Stomach (tissue), 9 donors: ENCODE data around the gene WBP1. TPM values are rescaled to one million over a fixed set of nuclear protein-coding genes. Genes with fewer than 3 reads are reported as not detected.
"Not testable (repeated sequence)": the region's sequence is repeated elsewhere in the genome, so short reads cannot be mapped to it uniquely, and the experiment has no call there.

Experiments used
- DNase-seq, 2 donors: peaks; one replicate each; pipeline versions ENCODE4 v3.0.0 to v3.0.0-alpha.2; 2013 to 2019
- H3K27ac ChIP-seq, 5 donors: fragments of 200-600 bp in 4 of 5; sonication (generic) in 4 of 5; one replicate each; pipeline ENCODE4 v1.5.1; 2013 to 2019; ENCODE audit warnings: mild to moderate bottlenecking in 1 of 5, moderate library complexity in 1 of 5
- H3K27me3 ChIP-seq, 3 donors: fragments of 200-600 bp; sonication (generic); one replicate each; pipeline ENCODE4 v1.5.1; 2017 to 2019; ENCODE audit warnings: mixed run types in 1 of 3
- H3K36me3 ChIP-seq, 4 donors: fragments of 200-600 bp; sonication (generic); 1 replicate in 3 of 4; 2 replicates in 1 of 4; pipeline ENCODE4 v1.5.1; 2016 to 2019
- H3K4me1 ChIP-seq, 4 donors: fragments of 200-600 bp; sonication (generic); one replicate each; pipeline ENCODE4 v1.5.1; 2016 to 2019
- H3K4me3 ChIP-seq, 4 donors: fragments of 200-600 bp; sonication (generic) in 3 of 4; one replicate each; pipeline ENCODE4 v1.5.1; 2016 to 2019; ENCODE audit warnings: mild to moderate bottlenecking in 1 of 4
- H3K9me3 ChIP-seq, 4 donors: fragments of 200-600 bp; sonication (generic); one replicate each; pipeline ENCODE4 v1.5.1; 2016 to 2019
- EP300 ChIP-seq: sonication (generic); formaldehyde crosslinking; IDR thresholded peaks from one replicate; pipeline ENCODE4 v1.6.1; 2017; ENCODE audit warnings: antibody characterized with exemption
- POLR2A ChIP-seq, 4 donors: fragments of 450-650 bp; IDR thresholded peaks; one replicate each; pipeline ENCODE4 v1.6.1; 2016; ENCODE audit warnings: antibody characterized with exemption in 4 of 4, control low read depth in 2 of 4, mild to moderate bottlenecking in 1 of 4, moderate library complexity in 1 of 4
- POLR2AphosphoS5 ChIP-seq, 3 donors: sonication (generic); formaldehyde crosslinking; IDR thresholded peaks; one replicate each; pipeline ENCODE4 v1.6.1; 2016; ENCODE audit warnings: antibody characterized with exemption in 3 of 3
- WGBS, 5 donors: extraction: QIAGEN DNeasy Blood & Tissue Kit in 3 of 5; methylation state at CpG; one replicate each; pipeline versions ENCODE4 v1.1.5 to v1.1.7; 2013 to 2018; 5-methylcytosine and 5-hydroxymethylcytosine counted together
- intact Hi-C: fragments of 100-400 bp; cut with DNase I; formaldehyde crosslinking; loops from one replicate; pipeline ENCODE4 v1.15.1; 2023; ENCODE audit warnings: low total_unique reads
- polyA plus RNA-seq, 3 donors: library from polyadenylated mRNA; stranded (reverse); fragments of 200-250 nt; gene quantifications; one replicate each; pipeline ENCODE4 v1.2.3, GENCODE V29; 2013
- total RNA-seq, 5 donors: library from RNA; depleted of rRNA; stranded (reverse); fragments of >200 nt; gene quantifications; one replicate each; pipeline versions ENCODE4 v1.1.0 to v1.2.3, GENCODE V29; 2014 to 2016
- TF ChIP-seq, protein P1 (sequence below), 7 experiments: fragments of 450-650 bp in 4 of 7; fragments of 200-600 bp in 3 of 7; sonication (generic) in 3 of 7; IDR thresholded peaks; one replicate each; pipeline ENCODE4 v1.5.1; 2016 to 2019; ENCODE audit warnings: antibody characterized with exemption in 7 of 7, control low read depth in 2 of 7, mild to moderate bottlenecking in 1 of 7
- donor health status: healthy with polysubstance abuse.
- donor health status: Bipolar disorder and iron deficiency.
- donor health status: healthy.

Gene WBP1
- total and polyA plus RNA-seq, 8 donors: 1.8 to 82.4 (median 49.3) TPM

DNA sequence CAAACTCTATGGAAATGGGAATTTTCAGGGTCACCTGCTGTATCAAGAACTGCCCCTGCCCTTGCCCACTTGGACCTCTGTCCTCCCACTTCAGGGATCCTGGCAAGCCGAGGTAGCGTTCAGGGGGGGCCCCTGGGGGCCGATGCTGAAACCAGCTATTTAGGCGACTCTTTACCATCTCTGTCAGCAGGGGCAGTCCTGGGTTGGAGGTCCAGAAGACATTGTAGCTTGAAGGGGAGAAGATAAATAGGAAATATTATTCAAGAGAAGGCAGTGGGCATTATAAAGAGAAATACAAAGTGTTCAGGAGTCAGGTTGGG is 4.5 kb downstream of the WBP1 start:
- Histone ChIP-seq H3K27me3 (no peaks in the 10 kb centered on the region), H3K27ac (peak overlapping the region in 4 of 5 donors; percentile 32 to 43 (median 38)), H3K4me3 (no peak overlapping the region), H3K36me3 (peaks cover 5 to 25% (median 25%) of the 10 kb centered on the region in 4 donors), H3K4me1 (peaks cover 19 to 52% (median 40%) of the 10 kb centered on the region in 4 donors), H3K9me3 (no peaks in the 10 kb centered on the region)
- no peak for TF ChIP-seq EP300
- TF ChIP-seq, protein P1, sequence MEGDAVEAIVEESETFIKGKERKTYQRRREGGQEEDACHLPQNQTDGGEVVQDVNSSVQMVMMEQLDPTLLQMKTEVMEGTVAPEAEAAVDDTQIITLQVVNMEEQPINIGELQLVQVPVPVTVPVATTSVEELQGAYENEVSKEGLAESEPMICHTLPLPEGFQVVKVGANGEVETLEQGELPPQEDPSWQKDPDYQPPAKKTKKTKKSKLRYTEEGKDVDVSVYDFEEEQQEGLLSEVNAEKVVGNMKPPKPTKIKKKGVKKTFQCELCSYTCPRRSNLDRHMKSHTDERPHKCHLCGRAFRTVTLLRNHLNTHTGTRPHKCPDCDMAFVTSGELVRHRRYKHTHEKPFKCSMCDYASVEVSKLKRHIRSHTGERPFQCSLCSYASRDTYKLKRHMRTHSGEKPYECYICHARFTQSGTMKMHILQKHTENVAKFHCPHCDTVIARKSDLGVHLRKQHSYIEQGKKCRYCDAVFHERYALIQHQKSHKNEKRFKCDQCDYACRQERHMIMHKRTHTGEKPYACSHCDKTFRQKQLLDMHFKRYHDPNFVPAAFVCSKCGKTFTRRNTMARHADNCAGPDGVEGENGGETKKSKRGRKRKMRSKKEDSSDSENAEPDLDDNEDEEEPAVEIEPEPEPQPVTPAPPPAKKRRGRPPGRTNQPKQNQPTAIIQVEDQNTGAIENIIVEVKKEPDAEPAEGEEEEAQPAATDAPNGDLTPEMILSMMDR (IDR thresholded peaks at IDR 0.05): no peak
- TF ChIP-seq POLR2AphosphoS5 (IDR thresholded peaks at IDR 0.05): no peak
- TF ChIP-seq POLR2A (IDR thresholded peaks at IDR 0.05): no peak
- DNase-seq: no peak
- WGBS, 5 donors: 66 to 83% (median 69%) methylated on average over 4 of the region's 4 CpGs
- intact Hi-C loops: no loop called here

DNA sequence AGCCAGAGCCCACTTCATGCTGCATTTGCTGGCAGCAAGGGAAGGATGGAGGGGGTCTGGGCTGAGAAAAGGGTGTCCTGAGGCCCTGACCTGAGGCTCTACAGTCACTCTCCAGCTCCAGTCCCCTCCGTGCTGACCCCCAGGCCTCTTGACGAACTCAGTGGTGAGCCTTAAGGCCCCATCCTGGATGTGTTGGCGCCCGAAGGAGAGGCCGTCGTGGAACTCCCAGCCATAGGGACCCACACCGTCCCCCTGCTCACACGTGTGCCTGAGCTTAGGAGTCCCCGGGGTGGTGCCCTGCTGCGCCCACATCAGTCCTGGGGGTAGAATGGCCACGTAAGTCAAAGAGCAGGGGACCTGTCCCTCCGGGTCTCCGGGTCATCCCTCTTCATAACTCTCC is 6.2 kb downstream of the WBP1 start:
- Histone ChIP-seq H3K9me3 (no peaks in the 10 kb centered on the region), H3K27ac (peak overlapping the region; percentile 89 to 94 (median 92)), H3K4me3 (peak overlapping the region; percentile 88 to 96 (median 89)), H3K36me3 (peaks cover 5 to 25% (median 25%) of the 10 kb centered on the region in 4 donors), H3K4me1 (peaks cover 11 to 43% (median 31%) of the 10 kb centered on the region in 4 donors), H3K27me3 (no peaks in the 10 kb centered on the region)
- no peak for DNase-seq
- 0 to 8% (median 4%) methylated on average over 8 to 13 of the region's 13 CpGs for WGBS, 5 donors
- intact Hi-C loops: no loop called here
- TF ChIP-seq POLR2A (IDR thresholded peaks at IDR 0.05) (no peak), EP300 (no peak), POLR2AphosphoS5 (IDR thresholded peaks at IDR 0.05) (no peak)
- TF ChIP-seq, protein P1 (IDR thresholded peaks at IDR 0.05): no peak

DNA sequence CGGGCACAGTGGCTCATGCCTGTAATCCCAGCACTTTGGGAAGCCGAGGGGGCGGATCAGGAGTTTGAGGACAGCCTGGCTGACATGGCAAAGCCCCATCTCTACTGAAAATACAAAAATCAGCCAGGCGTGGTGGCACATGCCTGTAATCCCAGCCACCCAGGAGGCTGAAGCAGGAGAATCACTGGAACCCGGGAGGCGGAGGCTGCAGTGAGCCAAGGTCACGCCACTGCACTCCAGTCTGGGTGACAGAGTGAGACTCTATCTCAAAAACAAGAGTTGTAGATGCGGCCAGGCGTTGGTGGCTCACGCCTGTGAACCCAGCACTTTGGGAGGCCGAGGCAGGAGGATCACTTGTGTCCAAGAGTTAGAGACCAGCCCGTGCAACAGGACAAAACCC is 12.5 kb downstream of the WBP1 start:
- H3K9me3 ChIP-seq, DNase-seq, H3K4me3 ChIP-seq, intact Hi-C loops, H3K27me3 ChIP-seq, H3K27ac ChIP-seq: not testable (repeated sequence)
- WGBS, 5 donors: 91 to 95% (median 94%) methylated on average over 12 of the region's 12 CpGs
- H3K4me1 ChIP-seq: peaks cover 14 to 35% (median 33%) of the 10 kb centered on the region in 4 donors
- H3K36me3 ChIP-seq: peaks cover 14 to 18% (median 17%) of the 10 kb centered on the region in 4 donors

DNA sequence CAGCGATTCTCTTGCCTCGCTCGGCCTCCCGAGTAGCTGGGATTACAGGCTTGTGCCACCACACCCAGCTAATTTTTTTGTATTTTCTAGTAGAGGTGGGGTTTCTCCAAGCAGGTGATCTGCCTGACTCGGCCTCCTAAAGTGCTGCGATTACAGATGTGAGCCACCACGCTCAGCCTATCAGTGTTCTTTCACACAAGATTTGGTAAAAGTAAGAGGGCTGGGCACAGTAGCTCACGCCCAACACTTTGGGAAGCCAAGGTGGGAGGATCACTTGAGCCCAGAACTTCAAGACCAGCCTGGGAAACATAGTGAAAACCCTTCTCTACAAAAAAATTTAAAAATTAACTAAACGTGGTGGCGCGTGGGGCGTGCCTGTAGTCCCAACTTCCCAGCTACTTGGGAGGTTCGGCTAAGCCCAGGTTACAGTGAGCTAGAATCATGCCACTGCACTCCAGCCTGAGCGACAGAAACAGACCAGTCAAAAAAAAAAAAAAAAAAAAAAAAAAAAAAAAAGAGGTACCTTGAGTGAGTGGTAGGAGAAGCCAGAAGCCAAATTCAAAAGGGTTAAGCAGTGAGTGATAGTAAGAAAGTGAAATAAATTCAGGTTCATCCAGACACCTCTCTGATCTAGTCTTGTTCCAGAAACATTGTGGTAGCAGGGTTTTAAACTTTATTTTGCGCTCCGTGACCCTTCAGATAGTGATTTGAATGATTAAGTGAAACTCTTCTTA is 13.3 kb downstream of the WBP1 start:
- DNase-seq: no peak
- intact Hi-C loops: no loop called here
- Histone ChIP-seq H3K36me3 (peaks cover 14 to 25% (median 21%) of the 10 kb centered on the region in 4 donors), H3K4me1 (peaks cover 14 to 27% (median 26%) of the 10 kb centered on the region in 4 donors), H3K9me3 (no peaks in the 10 kb centered on the region), H3K27me3 (no peaks in the 10 kb centered on the region), H3K4me3 (peak overlapping the region; percentile 54 to 82 (median 66)), H3K27ac (peak overlapping the region; percentile 78 to 93 (median 86))
- WGBS, 5 donors: 36 to 59% (median 50%) methylated on average over 16 of the region's 16 CpGs
- TF ChIP-seq EP300: no peak
- TF ChIP-seq POLR2A (IDR thresholded peaks at IDR 0.05): no peak
- no peak for TF ChIP-seq POLR2AphosphoS5 (IDR thresholded peaks at IDR 0.05)
- TF ChIP-seq, protein P1 (IDR thresholded peaks at IDR 0.05): no peak
